Activated naive CD8-positive, alpha-beta T cell treated with anti-CD3 and anti-CD28 coated beads, Interleukin-2, amount 50 U/mL, for 16 hours (primary cell): ENCODE results near the gene ZSCAN5A.
"Not testable (repeated sequence)": the region's sequence is repeated elsewhere in the genome, so short reads cannot be mapped to it uniquely, and the experiment has no call there.

Source experiments
- DNase-seq: peaks from one replicate; pipeline ENCODE4 v3.0.0-alpha.2; 2020; ENCODE audit warnings: low read depth, low spot score

The ZSCAN5A gene

DNA sequence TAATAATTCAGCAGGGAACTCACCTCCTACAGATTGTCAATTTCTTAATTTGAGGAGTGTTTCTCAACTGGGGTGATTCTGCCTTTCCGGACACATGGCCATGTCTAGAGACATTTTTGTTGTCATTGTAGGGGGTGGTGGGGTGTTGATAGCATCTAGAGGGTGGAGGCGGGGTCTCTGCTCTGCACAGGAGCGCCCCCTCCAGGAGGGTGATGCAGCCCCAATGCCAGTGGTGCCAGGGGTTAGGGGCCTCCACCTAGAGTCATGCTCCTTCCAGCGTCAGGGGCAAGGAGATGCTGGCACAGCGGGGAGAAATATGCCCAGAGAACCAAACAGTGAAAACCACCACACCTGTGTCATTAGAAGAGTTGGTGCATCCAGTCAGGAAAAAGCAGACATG is 107.1 kb downstream of the ZSCAN5A start:
- DNase-seq = not testable (repeated sequence)

DNA sequence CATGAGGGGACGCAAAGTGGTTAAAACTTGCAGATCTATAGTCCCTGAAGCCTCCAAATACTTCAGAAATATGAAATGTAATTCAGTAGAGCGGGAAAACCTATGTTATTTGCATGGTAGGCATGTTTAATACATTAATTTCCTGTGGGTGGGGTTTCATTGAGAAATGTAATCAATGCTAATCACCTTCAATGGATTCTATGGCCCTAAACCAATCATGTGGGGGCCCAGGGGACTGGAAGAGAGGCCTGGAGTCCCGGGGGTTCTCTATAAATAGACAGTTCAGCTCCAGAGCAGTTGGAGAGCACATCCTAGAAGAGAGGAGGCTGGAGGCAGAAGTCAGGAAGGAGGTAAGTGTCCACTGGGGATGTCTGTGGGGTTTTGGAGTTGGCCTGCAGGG is 112.7 kb downstream of the ZSCAN5A start, which contains the start of gene ZSCAN5C:
Gene ZSCAN5C (plus strand): TSS at position 301 of the 400 bp plus-strand sequence. CDS start 3,641 bp downstream, outside the sequence.
- no peak for DNase-seq

DNA sequence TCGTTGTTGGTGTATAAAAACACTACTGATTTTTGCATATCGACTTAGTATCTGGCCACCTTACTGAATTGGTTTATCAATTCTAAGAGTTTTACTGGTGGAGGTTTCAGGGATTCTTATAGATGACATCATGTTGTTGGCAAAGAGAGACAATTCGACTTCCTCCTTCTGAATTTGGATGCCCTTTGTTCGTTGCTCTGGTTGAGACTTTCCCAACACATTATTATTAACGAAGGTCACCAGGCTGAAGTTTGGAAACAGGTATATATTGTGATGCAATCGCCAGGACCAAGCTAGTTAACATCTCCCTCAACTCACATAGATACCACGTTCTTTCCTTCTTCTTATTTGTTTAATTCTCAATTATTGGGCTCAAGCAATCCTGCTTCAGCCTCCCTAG is 115.0 kb downstream of the ZSCAN5A start:
- DNase-seq = no peak

DNA sequence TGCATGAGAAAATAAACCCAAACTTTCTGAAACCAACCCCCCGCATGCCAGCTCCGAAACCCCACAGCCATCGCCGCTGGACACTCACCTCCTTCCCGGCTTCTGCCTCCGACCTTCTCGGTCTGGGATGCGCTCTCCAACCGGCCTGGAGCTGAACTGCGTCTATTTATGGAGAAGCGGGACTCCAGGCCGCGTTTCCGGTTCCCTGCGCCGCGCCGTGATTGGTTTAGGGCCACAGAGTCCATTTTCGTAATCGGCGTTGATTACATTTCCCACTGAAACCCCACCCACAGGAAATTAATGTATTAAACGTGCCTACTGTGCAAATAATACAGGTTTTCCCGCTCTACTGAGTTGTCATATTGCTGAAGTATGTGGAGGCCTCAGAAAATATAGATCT is 117.0 kb downstream of the ZSCAN5A start, which contains the start of gene ZSCAN5B:
Gene ZSCAN5B (minus strand): TSS at position 138 of the 400 bp plus-strand sequence. CDS start 4,731 bp downstream, outside the sequence.
- DNase-seq = not testable (repeated sequence)

DNA sequence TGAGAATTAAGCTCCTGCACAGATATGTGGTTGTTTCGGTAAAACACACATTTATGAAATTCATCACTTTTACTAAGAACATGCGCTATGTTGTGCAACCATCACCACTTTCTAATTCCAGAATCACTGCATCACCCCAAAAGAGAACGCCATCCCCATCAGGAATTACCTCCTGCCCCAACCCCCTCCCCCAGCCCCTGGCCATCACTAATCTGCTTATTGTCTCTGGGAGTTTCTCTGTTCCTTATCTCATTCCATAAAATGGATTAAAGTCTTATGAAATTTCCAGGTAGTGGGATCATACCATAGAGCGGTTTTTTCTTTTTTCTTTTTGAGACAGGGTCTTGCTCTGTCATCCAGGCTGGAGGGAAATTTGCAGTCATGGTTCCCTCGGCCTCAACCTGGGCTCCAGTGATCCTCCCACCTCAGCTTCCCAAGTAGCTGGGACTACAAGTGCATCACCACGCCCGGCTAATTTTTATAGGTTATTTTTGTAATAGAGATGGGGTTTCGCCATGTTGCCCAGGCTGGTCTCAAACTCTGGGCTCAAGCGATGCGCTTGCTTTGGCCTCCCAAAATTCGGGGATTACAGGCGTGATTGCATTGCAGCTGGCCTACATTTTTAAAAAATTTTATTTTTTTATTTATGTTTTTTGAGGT is 120.5 kb downstream of the ZSCAN5A start:
- DNase-seq = no peak

DNA sequence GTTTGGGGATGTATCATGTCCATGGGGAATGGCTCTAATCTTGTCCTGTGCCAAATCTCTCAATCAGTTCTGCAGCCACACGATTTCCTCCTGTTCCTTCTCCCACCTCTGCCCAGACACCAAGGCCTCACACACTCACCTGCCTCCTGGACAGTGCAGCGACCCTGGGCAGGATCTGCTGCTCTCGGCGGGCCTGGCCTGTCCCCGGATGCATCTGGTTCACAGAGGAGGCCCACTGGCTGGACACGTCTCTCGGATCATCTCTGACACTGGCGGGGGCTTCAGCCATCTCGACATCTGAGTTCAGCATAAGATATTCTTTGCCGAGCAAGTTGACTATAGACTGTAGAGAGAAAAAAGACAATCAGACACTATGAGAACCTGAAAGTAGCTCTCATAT is 122.9 kb downstream of the ZSCAN5A start:
- DNase-seq = no peak

DNA sequence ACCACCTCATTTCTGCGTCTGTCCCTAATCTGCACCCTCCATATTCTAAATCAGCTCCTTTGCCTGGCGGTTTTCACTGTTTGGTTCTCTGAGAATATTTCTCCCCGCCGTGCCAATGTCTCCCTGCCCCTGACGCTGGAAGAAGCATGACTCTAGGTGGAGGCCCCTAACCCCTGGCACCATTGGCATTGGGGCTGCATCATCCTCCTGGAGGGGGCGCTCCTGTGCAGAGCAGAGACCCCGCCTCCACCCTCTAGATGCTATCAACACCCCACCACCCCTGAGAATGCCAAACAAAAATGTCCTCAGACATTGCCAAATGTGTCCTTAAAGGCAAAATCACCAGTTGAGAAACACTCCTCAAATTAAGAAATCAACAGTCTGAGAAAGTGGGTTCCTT is 123.5 kb downstream of the ZSCAN5A start:
- no peak for DNase-seq

DNA sequence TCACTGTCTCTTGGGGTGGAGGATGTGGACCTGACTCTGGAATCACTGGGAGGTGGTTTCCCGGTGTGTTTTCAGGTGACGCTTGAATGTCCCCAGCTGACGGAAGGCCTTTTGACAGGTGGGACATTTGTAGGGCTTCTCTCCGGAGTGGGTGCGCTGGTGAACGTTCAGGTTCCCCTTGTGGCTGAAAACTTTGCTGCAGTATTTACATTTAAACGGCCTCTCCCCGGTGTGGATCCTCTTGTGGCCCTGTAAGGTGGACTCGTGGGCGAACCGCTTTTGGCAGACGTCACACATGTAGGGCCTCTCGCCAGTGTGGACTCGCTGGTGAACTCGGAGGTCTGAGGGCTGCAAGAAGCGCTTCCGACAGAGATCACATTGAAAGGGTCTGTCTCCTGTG is 124.9 kb downstream of the ZSCAN5A start:
- DNase-seq = no peak

DNA sequence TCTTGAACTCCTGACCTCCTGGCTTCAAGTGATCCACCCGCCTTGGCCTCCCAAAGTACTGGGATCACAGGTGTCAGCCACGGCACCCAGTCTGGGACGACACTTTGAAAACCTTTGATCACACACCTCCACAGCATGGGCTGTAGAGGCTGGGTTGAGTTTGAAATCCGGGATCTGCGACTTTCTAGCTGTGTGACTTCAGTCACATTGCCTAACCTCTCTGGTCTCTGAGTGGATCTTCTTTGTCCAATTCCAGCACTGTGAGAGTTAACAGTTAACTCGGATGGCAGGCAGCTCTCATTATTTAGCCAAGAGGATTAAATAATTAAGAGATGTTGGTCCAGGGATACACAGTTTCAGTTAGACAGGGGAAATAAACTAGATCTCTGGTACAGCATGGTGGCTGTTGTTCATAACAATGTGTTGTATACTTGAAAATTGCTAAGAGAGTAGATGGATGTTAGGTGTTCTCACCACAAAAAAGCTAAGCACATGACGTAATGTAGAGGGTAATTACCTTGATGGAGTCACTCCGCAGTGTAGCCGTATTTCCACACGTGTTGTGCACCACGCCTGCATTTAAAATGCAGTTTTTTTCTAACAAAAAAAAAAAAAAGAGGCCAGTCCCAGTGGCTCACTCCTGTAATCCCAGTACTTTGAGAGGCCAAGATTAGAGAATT is 136.9 kb downstream of the ZSCAN5A start:
- DNase-seq = no peak

DNA sequence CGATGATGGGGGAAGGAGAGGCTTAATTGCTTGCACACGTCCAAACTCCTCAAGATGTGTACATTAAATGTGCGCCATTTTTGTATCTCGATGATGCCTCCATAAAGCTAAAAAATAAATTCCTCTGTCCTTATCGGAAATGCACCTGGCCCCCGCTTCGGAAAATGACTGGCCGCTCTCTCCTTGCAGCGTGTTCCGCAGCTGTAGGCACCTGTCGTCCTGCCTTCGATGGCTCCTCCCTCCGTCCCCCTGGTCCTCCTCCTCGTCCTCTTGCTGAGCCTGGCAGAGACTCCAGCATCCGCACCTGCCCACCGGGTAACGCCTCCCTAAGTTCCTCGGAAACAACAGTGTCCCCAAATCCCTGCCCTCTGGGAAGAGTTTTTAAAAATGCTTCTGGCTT is 137.8 kb downstream of the ZSCAN5A start:
- no peak for DNase-seq

DNA sequence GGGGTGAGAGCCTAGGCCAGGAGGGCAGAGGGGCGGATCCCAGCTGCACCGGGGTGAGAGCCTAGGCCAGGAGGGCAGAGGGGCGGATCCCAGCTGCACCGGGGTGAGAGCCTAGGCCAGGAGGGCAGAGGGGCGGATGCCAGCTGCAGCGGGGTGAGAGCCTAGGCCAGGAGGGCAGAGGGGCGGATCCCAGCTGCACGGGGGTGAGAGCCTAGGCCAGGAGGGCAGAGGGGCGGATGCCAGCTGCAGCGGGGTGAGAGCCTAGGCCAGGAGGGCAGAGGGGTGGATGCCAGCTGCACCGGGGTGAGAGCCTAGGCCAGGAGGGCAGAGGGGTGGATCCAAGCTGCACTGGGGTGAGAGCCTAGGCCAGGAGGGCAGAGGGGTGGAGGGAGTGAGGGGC is 138.3 kb downstream of the ZSCAN5A start:
- not testable (repeated sequence) for DNase-seq

DNA sequence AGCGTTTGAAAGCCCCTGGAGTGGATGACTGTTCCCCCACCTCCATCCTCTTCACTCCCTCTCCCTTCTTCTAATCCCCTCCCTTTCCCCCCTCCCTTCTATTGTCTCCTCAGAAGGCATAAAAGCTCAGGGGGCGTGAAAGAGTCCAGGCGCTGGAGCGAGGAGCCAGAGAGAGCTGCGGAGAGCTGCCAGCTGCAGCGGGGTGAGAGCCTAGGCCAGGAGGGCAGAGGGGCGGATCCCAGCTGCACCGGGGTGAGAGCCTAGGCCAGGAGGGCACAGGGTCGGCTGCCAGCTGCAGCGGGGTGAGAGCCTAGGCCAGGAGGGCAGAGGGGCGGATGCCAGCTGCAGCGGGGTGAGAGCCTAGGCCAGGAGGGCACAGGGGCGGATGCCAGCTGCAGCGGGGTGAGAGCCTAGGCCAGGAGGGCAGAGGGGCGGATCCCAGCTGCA is 138.8 kb downstream of the ZSCAN5A start, which contains the start of gene GALP:
Gene GALP (plus strand): TSS at position 148 of the 447 bp plus-strand sequence. CDS start 1,101 bp downstream, outside the sequence.
- DNase-seq = not testable (repeated sequence)

DNA sequence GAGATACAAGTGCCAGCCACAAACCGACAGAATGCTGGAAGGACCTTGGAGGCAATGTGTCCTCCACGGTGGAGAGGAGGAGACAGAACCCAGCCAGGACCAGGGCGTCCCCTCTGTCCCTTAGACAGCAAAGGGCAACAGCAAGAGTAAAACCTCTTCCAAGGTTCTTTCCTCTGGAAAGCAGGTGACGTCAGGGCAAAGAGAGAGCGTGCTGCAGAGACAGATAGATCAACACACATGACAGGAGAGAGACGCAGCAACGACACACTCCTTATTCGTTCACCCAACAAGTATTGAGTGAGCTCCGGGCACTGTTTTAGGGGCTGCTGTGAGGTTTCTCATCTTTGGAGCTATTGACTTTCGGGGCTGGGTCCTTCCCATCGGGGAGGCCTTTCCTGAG is 140.1 kb downstream of the ZSCAN5A start:
- no peak for DNase-seq

DNA sequence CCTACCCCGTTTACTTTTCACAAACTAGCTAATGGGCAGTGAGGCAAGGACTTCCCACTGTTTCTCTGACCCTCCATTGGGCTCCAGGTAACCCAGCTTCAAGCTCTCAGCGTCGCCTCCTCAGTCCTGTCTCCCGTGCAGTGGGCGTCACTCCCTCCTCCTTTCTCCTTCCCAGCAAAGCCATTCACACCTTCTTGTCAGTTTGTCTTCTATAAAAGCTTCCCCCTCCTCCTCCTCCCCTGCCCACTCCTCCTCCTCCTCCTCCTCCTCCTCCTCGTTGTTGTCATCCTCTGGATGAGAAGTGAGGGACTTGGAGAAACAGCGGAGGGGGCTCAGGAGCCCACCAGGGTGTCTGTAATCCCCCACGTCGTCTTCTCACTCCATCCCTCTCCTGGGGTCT is 140.6 kb downstream of the ZSCAN5A start:
- DNase-seq = no peak
